Testis (tissue), 2 donors: ENCODE data around the gene SASH3.

ENCODE experiments used
- POLR2A ChIP-seq: fragments of 450-650 bp; IDR thresholded peaks from one replicate; pipeline ENCODE4 v1.6.1; 2017; ENCODE audit warnings: antibody characterized with exemption, mild to moderate bottlenecking, moderate library complexity
- TF ChIP-seq, protein P1 (sequence below), 3 experiments: fragments of 450-650 bp in 2 of 3; fragments of 200-600 bp in 1 of 3; sonication (generic) in 1 of 3; IDR thresholded peaks; one replicate each; pipeline ENCODE4 v1.5.1; 2016 to 2019; ENCODE audit warnings: antibody characterized with exemption in 3 of 3, mild to moderate bottlenecking in 2 of 3, moderate library complexity in 1 of 3

DNA sequence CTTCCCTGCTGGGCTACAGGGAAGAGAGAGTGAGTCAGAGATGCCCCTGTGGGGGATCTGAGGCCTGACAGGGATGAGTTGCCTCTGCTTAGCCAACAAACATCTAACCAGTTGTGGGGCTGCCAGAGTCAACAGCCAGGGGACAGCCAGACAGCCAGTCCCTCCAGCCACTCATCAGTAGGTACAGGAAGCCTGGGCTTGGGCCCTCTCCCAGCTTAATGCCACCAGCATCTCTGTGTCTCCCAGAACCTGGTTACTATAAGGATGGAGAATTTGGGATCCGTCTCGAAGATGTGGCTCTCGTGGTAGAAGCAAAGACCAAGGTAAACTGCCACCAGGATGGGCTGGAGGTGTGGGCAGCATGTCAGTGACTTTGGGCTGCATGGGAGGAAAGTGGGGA lies 17.3 kb upstream of the SASH3 start:
- TF ChIP-seq, protein P1, sequence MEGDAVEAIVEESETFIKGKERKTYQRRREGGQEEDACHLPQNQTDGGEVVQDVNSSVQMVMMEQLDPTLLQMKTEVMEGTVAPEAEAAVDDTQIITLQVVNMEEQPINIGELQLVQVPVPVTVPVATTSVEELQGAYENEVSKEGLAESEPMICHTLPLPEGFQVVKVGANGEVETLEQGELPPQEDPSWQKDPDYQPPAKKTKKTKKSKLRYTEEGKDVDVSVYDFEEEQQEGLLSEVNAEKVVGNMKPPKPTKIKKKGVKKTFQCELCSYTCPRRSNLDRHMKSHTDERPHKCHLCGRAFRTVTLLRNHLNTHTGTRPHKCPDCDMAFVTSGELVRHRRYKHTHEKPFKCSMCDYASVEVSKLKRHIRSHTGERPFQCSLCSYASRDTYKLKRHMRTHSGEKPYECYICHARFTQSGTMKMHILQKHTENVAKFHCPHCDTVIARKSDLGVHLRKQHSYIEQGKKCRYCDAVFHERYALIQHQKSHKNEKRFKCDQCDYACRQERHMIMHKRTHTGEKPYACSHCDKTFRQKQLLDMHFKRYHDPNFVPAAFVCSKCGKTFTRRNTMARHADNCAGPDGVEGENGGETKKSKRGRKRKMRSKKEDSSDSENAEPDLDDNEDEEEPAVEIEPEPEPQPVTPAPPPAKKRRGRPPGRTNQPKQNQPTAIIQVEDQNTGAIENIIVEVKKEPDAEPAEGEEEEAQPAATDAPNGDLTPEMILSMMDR (IDR thresholded peaks at IDR 0.05): no peak
- no peak for TF ChIP-seq POLR2A
